Measurements from ENCODE around the gene ZBTB40.

DNA sequence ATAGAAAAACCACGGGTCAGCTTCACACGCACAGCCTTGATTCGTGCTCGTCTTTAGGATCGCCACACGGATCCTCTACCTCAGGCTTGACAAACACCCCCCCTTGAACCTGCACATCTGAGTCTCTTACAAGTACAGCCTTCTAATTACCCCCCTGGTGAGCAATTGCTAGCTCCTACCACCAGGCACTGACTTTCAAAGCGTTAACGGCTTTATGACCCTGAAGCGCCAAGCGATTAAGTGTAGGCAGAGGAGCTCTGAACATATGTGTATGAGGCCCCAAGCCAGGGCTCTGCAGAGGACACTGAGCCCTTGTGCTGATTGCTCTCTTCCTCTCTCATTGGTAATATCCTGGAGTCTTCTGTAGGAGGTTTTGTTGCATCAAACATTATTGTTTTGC is 55.9 kb downstream of the ZBTB40 start:
- TF ChIP-seq, protein P1, sequence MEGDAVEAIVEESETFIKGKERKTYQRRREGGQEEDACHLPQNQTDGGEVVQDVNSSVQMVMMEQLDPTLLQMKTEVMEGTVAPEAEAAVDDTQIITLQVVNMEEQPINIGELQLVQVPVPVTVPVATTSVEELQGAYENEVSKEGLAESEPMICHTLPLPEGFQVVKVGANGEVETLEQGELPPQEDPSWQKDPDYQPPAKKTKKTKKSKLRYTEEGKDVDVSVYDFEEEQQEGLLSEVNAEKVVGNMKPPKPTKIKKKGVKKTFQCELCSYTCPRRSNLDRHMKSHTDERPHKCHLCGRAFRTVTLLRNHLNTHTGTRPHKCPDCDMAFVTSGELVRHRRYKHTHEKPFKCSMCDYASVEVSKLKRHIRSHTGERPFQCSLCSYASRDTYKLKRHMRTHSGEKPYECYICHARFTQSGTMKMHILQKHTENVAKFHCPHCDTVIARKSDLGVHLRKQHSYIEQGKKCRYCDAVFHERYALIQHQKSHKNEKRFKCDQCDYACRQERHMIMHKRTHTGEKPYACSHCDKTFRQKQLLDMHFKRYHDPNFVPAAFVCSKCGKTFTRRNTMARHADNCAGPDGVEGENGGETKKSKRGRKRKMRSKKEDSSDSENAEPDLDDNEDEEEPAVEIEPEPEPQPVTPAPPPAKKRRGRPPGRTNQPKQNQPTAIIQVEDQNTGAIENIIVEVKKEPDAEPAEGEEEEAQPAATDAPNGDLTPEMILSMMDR (IDR thresholded peaks at IDR 0.05; ENCODE audit: low read length) = no peak
- no peak for TF ChIP-seq EZH2 (IDR thresholded peaks at IDR 0.05; ENCODE audit: borderline replicate concordance, low read length)

Data from OCI-LY1 (cell line).